H54 (cell line): ENCODE measurements around the gene TASP1.
"Not testable (repeated sequence)": the region's sequence is repeated elsewhere in the genome, so short reads cannot be mapped to it uniquely, and the experiment has no call there.

Source experiments
- DNase-seq: peaks from one replicate; pipeline ENCODE4 v3.0.0; 2011; ENCODE audit warnings: low spot score, mixed read lengths; ENCODE audit not compliant: insufficient read length
- FAIRE-seq: peaks from 3 replicates; lab custom pipeline; 2011; peaks lifted over from hg19 to GRCh38; lab: Jason Lieb, UNC
- POLR2A ChIP-seq: IDR thresholded peaks from 2 replicates; pipeline ENCODE4 v1.6.1; 2011; ENCODE audit warnings: low read depth, mild to moderate bottlenecking, low read length

The TASP1 gene

DNA sequence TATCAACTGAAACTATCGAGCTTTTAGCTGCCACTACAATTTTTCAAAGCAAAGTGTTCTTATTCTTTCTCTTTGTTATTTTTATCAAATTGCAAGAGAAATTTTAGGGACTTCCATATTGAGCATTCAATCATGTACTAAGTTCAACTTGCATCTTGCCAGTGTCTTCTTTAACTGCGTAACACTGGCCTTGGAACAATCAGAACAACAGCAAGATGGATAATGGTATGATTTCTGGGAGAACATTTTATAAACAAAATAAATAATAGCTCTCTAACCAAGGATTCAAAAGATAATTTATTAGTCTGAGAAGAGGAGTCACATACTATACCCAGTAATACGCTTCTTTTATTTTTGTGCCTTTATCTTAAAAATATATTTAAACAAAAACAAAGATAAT, 249.6 kb downstream of the TASP1 start:
- TF ChIP-seq POLR2A: no peak
- DNase-seq (no peak), FAIRE-seq (no peak)

DNA sequence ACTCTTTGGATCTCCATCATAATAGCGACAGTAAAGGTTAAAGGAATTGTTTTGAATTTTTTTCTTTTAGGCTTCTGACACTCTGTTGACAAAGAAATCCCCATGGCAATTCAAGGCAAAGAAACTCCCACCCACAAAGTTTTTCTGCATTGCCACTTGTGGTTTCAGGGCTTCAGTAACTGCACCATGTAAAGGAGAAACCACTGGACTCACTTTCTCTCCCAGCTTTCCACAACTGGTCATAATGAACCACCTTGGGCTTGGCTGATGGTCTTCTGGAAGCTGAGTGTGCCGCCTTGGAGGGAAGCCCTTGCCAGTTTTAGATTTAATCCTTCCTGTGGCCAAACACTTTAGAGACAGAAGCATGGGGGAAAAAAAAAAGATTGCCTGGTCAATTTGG, 254.6 kb downstream of the TASP1 start:
- FAIRE-seq: no peak
- no peak for DNase-seq
- no peak for TF ChIP-seq POLR2A

GRCh38 chr20:13382786-13383185, 255.9 kb downstream of the TASP1 start:
- DNase-seq: no peak
- TF ChIP-seq POLR2A: no peak
- FAIRE-seq: no peak

DNA sequence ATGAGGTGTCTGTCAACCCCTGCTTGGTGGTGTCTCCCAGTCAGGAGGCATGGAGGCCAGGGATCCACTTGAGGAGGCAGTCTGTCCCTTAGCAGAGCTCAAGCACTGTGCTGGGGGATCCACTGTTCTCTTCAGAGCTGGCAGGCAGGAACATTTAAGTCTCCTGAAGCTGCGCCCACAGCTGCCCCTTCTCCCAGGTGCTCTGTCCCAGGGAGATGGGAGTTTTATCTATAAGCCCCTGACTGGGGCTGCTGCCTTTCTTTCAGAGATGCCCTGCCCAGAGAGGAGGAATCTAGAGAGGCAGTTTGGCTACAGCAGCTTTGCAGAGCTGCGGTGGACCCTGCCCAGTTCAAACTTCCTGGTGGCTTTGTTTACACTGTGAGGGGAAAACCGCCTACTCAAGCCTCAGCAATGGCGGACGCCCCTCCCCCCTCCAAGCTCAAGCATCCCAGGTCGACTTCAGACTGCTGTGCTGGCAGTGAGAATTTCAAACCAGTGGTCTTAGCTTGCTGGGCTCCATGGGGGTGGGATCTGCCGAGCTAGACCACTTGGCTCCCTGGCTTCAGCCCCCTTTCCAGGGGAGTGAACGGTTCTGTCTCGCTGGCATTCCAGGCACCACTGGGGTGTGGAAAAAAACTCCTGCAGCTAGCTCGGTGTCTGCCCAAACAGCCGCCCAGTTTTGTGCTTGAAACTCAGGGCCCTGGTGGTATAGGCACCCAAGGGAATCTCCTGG, 258.1 kb downstream of the TASP1 start:
- not testable (repeated sequence) for FAIRE-seq, DNase-seq

DNA sequence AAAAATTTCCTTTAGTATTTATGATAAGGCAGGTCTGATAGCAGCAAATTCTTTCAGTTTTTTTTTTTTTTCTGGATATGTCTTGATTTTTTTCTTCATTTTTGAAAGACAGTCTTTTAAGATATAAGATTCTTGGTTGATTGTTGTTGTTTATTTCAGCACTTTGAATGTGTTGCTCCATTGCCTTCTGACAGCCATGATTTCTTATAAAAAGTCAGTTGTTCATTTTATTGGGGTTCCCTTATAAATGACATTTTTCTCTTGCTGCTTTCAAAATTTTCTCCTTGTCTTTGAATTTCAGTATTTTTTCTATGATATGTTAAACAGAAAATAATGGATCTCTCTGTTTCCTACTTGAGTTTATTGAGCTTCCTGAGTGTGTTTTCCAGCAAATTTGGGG, 265.3 kb downstream of the TASP1 start:
- FAIRE-seq (no peak), DNase-seq (no peak)
- no peak for TF ChIP-seq POLR2A

DNA sequence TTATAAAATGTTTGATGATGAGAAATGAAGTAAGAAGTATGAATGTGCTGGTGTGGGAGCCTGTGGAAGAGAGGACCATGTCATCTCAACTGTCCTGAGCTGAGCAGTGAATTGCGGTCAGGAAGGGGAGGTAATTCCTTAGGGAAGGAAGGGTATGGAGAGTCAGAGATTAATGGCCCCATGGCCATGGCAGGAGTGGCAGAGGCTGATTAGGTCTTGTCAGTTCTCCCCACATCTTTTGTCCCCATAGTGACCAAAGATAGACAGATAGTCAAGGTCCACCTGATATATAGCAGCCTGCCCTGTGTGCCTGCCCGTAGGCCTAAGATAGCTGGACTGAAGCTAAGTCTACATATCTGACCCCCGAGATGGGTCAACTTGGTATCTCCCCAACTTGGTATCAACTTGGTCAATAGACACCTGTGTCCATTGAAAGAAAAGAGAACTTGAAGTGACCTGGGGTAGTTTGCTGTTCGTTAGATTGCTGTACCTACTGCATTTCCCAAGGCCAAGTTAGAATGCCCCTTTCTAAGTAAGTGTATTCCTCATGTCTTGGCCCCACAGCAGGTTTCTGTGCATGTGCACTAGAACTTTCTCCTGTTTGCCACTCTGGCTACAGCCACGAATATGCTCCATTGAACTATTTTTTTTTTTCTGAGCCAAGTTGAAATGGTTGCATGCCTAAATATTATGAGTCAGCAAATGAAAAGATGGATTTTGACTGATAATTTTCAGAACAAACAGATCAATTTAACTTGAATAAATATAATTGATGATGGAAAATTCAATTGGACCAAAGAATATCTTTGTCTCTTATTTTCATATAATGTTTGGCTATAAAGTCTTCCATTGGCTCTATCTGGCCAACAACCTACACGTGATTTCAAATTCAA, 274.2 kb downstream of the TASP1 start:
- TF ChIP-seq POLR2A: no peak
- no peak for FAIRE-seq

GRCh38 chr20:13363473-13363872, 275.3 kb downstream of the TASP1 start:
- no peak for FAIRE-seq
- TF ChIP-seq POLR2A: no peak
- no peak for DNase-seq

More for the DNA sequence above, 274.2 kb downstream of the TASP1 start:
- no peak for DNase-seq

DNA sequence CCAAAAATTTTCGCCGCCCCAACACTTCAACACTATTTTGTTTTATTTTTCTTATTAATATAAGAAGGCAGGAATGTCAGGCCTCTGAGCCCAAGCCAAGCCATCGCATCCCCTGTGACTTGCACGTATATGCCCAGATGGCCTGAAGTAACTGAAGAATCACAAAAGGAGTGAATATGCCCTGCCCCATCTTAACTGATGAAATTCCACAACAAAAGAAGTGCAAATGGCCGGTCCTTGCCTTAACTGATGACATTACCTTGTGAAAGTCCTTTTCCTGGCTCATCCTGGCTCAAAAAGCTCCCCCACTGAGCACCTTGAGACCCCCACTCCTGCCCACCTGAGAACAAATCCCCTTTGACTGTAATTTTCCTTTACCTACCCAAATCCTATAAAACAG, 276.6 kb downstream of the TASP1 start:
- DNase-seq, FAIRE-seq: not testable (repeated sequence)

DNA sequence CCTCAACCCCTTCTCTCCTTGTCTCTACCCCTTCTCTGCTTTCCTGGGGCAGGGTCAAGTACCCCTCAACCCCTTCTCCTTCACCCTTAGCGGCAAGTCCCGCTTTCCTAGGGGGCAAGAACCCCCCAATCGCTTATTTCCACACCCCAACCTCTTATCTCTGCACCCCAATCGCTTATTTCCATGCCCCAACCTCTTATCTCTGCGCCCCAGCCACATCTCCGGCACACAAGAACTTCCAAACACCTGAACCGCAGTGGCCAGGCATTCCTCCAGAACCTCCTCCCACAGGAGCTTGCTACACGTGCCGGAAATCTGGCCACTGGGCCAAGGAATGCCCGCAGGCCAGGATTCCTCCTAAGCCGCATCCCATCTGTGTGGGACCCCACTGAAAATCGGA, 279.8 kb downstream of the TASP1 start:
- DNase-seq, FAIRE-seq: not testable (repeated sequence)

- not testable (repeated sequence) for DNase-seq, FAIRE-seq
Observed at GRCh38 chr20:13357782-13358181, 280.9 kb downstream of the TASP1 start.

DNA sequence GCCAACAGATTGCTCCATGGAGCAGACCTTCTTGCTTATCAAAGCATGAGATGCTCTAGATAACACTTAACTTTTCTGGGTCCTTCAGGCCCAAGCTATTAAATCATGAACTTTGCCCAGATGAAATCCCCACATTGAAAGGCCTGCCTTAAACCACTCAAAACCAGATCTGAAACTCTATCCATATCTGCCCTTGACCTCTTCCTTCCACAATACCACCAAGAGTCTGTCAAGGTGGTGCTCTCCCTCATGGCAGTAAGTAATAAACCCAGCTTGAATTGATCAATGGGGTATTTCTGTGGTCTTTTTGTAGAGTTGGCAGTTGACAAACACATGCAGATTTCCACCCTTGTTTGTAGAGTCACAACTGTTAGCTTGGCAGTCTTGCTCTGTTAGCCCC, 282.1 kb downstream of the TASP1 start:
- no peak for DNase-seq
- no peak for FAIRE-seq
- TF ChIP-seq POLR2A: no peak

DNA sequence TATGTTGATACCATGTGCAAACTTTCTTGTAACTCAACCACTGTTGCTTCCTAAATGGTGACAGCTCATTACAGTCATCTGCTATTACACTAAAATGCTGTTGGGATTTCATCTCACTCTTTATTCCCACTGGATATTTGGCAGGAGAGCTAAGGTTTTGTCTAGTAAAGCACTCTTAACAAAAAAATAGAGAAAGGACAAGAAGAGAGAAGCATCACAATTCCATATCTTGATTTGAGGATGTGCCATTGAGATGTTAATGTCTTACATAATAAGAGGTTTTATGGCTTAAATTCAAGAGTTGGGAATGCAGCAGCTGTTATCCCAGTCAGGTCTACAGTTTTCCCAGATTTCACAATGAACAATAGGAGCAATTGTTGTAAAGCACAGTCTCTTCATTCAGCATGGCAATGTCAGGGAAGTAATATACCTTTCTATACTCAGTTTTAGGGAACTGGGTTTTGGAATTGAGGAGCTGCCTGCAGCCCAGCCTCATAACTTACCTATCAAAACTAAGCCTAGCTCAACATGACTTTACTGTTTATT, 282.7 kb downstream of the TASP1 start:
- TF ChIP-seq POLR2A: no peak
- DNase-seq: no peak
- no peak for FAIRE-seq

DNA sequence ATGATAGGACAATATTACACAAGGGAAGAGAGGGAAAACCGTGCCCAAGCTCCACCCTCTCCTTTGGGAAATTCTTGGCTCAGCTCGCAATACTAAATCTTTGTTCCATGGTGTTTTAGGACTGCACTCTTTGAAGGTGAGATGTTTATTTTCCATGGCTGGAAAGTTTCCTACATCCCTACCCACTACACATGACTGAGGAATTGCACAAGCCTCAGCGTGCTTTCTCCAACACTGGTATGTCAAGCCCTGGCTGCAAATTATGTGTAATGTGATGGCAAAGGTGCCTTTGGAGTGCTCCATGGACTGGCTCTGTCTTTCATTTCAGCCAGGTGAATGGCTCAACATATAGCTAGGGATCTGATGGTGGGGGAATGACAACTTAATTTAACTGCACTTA, 283.3 kb downstream of the TASP1 start:
- FAIRE-seq (no peak), DNase-seq (no peak)
- no peak for TF ChIP-seq POLR2A

DNA sequence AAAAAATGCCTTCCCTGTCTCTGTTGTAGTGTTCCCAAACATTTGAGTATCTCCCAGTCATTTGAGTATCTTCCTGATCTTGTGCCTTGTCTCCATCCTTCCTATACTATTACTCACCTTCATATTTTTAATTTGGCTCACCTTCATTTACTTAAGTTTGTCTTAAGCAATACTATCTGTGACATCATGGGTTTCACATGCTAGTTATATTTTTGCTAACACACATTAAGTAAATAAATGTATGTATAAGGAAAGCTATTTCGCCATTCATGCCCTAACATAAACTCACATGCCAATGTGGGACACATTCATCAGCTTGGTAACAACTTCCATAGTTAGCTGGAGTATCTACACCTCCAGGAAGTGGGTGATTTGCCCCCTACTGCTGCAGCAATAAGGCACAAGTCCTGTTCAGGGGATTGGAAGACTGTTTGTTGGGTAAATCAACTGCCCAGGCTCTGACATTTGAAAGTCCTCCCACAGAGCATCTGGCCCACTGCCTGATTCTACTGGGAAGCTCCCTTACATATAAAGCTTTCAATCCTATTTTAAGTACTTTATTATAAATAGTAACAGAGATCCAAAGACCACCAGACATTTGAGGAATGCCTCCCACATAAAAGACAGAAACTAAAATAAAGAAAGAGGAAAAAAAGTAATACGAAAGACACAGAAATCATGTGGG, 285.3 kb downstream of the TASP1 start:
- FAIRE-seq: no peak
- TF ChIP-seq POLR2A: no peak
- no peak for DNase-seq
